GM12873 (cell line): ENCODE measurements around the gene FAM117A.

Experiments used
- CTCF ChIP-seq: IDR thresholded peaks from 2 replicates; pipeline ENCODE4 v1.5.1; 2012; ENCODE audit warnings: low read depth, mild to moderate bottlenecking, moderate library complexity, low read length, control low read depth; ENCODE audit not compliant: insufficient read depth; ENCODE audit errors: missing control alignments

Gene FAM117A

GRCh38 chr17:49676276-49676868, 87.6 kb downstream of the FAM117A start:
- no peak for TF ChIP-seq CTCF

- no peak for TF ChIP-seq CTCF
These were observed 89.4 kb downstream of the FAM117A start for GRCh38 chr17:49674507-49674906.

GRCh38 chr17:49670641-49671040, 93.3 kb downstream of the FAM117A start:
- no peak for TF ChIP-seq CTCF

GRCh38 chr17:49670002-49670401, 93.9 kb downstream of the FAM117A start:
- TF ChIP-seq CTCF = no peak

- no peak for TF ChIP-seq CTCF
These were observed 96.1 kb downstream of the FAM117A start for GRCh38 chr17:49667854-49668253.

GRCh38 chr17:49664706-49665211, 99.2 kb downstream of the FAM117A start:
- no peak for TF ChIP-seq CTCF
